Tibial artery (tissue), 4 donors: ENCODE results near the gene RASSF6.
A peak's percentile ranks its signal among the peaks of the same experiment; 100 is the strongest.

ENCODE experiments used
- DNase-seq, 2 donors: peaks; one replicate each; pipeline ENCODE4 v3.0.0-alpha.2; 2019
- H3K27ac ChIP-seq, 2 donors: fragments of 200-600 bp; sonication (generic) in 1 of 2; 1 replicate in 1 of 2; 2 replicates in 1 of 2; pipeline ENCODE4 v1.5.1; 2018 to 2019; ENCODE audit warnings: mild to moderate bottlenecking in 1 of 2
- H3K27me3 ChIP-seq, 2 donors: fragments of 200-600 bp; sonication (generic) in 1 of 2; one replicate each; pipeline versions ENCODE4 v1.5.1 to v1.6.0; 2016 to 2019
- H3K36me3 ChIP-seq, 3 donors: fragments of 200-600 bp; sonication (generic) in 2 of 3; one replicate each; pipeline ENCODE4 v1.5.1; 2016 to 2019; ENCODE audit warnings: mild to moderate bottlenecking in 2 of 3
- H3K4me1 ChIP-seq, 4 donors: fragments of 200-600 bp; sonication (generic) in 2 of 4; 1 replicate in 3 of 4; 2 replicates in 1 of 4; pipeline ENCODE4 v1.5.1; 2016 to 2019
- H3K4me3 ChIP-seq, 2 donors: fragments of 200-600 bp; sonication (generic) in 1 of 2; 1 replicate in 1 of 2; 2 replicates in 1 of 2; pipeline ENCODE4 v1.5.1; 2018 to 2019; ENCODE audit warnings: mild to moderate bottlenecking in 2 of 2
- H3K9me3 ChIP-seq, 3 donors: fragments of 200-600 bp; sonication (generic) in 1 of 3; one replicate each; pipeline ENCODE4 v1.5.1; 2016 to 2019
- CTCF ChIP-seq, 2 experiments: fragments of 200-600 bp in 1 of 2; fragments of 450-650 bp in 1 of 2; IDR thresholded peaks; one replicate each; pipeline ENCODE4 v1.5.1; 2017 to 2019; ENCODE audit warnings: antibody characterized with exemption in 2 of 2, mild to moderate bottlenecking in 1 of 2, moderate library complexity in 1 of 2
- intact Hi-C: fragments of 100-400 bp; cut with DNase I; formaldehyde crosslinking; loops from one replicate; pipeline ENCODE4 v1.15.0; 2023; ENCODE audit warnings: low total_unique reads

The RASSF6 gene

GRCh38 chr4:73663576-73663975 lies 43.3 kb upstream of the RASSF6 start:
- peaks cover 0 to 2% (median 0%) of the 10 kb centered on the region in 4 donors for H3K4me1 ChIP-seq
- H3K27ac ChIP-seq, result no peak overlapping the region
- H3K9me3 ChIP-seq, result no peaks in the 10 kb centered on the region
- H3K27me3 ChIP-seq, result no peaks in the 10 kb centered on the region
- no peak overlapping the region for H3K4me3 ChIP-seq
- no peak for DNase-seq
- no peak for TF ChIP-seq CTCF (IDR thresholded peaks at IDR 0.05)
- intact Hi-C loops, result loop anchor here (5.0 kb wide), 1 partner anchor 469 kb away; no protein-coding TSS in a partner anchor
- no peaks in the 10 kb centered on the region for H3K36me3 ChIP-seq

- no peak overlapping the region for H3K27ac ChIP-seq
- no peak overlapping the region for H3K4me3 ChIP-seq
- H3K4me1 ChIP-seq, result no peaks in the 10 kb centered on the region
- H3K9me3 ChIP-seq, result no peaks in the 10 kb centered on the region
- peak; percentile 40 to 61 for TF ChIP-seq CTCF (IDR thresholded peaks at IDR 0.05)
- H3K36me3 ChIP-seq, result no peaks in the 10 kb centered on the region
- intact Hi-C loops, result loop anchor here (5.0 kb wide), 1 partner anchor 469 kb away; no protein-coding TSS in a partner anchor
- no peak for DNase-seq
- H3K27me3 ChIP-seq, result no peaks in the 10 kb centered on the region
These were observed 42.7 kb upstream of the RASSF6 start for GRCh38 chr4:73662709-73663546.

- H3K27me3 ChIP-seq, result no peaks in the 10 kb centered on the region
- no peak for DNase-seq
- H3K4me3 ChIP-seq, result no peak overlapping the region
- intact Hi-C loops, result loop anchor here (5.0 kb wide), 1 partner anchor 471 kb away; no protein-coding TSS in a partner anchor
- H3K36me3 ChIP-seq, result no peaks in the 10 kb centered on the region
- no peaks in the 10 kb centered on the region for H3K4me1 ChIP-seq
- no peaks in the 10 kb centered on the region for H3K9me3 ChIP-seq
- H3K27ac ChIP-seq, result no peak overlapping the region
- TF ChIP-seq CTCF (IDR thresholded peaks at IDR 0.05), result no peak
These were observed 41.4 kb upstream of the RASSF6 start for GRCh38 chr4:73661646-73662119.

GRCh38 chr4:73660808-73661207 lies 40.6 kb upstream of the RASSF6 start:
- intact Hi-C loops, result loop anchor here (5.0 kb wide), 1 partner anchor 471 kb away; no protein-coding TSS in a partner anchor
- no peaks in the 10 kb centered on the region for H3K27me3 ChIP-seq
- H3K4me1 ChIP-seq, result no peaks in the 10 kb centered on the region
- H3K4me3 ChIP-seq, result no peak overlapping the region
- no peaks in the 10 kb centered on the region for H3K36me3 ChIP-seq
- no peak for DNase-seq
- TF ChIP-seq CTCF (IDR thresholded peaks at IDR 0.05), result no peak
- H3K9me3 ChIP-seq, result no peaks in the 10 kb centered on the region
- no peak overlapping the region for H3K27ac ChIP-seq

GRCh38 chr4:73653695-73654106 lies 33.5 kb upstream of the RASSF6 start:
- Histone ChIP-seq H3K27ac (no peak overlapping the region), H3K36me3 (no peaks in the 10 kb centered on the region), H3K4me3 (no peak overlapping the region), H3K4me1 (peaks cover 0 to 10% (median 0%) of the 10 kb centered on the region in 4 donors), H3K27me3 (no peaks in the 10 kb centered on the region), H3K9me3 (no peaks in the 10 kb centered on the region)
- intact Hi-C loops, result no loop called here
- peak in 1 of 2 donors; percentile 32 for DNase-seq
- peak; percentile 35 to 39 for TF ChIP-seq CTCF (IDR thresholded peaks at IDR 0.05)
